Measurements from ENCODE around the gene TMEM165.

Gene TMEM165

DNA sequence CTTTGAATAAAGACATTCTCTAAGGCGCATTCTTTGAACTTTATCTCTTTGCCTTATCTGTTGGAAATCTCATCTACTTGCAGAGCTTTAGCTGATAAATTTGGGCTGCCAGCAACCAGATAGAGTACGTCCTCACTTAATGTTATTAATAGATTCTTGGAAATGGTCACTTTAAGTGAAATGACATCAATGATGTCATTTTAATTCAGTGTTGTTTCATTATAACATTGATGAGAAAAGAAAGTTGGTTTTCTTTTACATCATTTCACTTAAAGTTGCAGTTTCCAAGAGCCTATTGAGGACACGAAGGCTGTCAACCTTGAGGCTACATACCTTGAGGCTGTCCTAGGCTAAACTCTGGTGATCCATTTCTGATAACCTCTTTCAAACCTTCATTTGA, 9.3 kb downstream of the TMEM165 start:
- Histone ChIP-seq H4K20me1 (ENCODE audit: insufficient read depth, low read length) (peaks cover 56% of the 10 kb centered on the region), H3K79me2 (ENCODE audit: low read length) (peaks cover 95% of the 10 kb centered on the region), H3K4me2 (ENCODE audit: low read length) (no peak overlapping the region), H3K27ac (ENCODE audit: low read length) (no peak overlapping the region), H2AFZ (ENCODE audit: low read depth, low read length) (no peak overlapping the region), H3K27me3 (ENCODE audit: low read depth, low read length) (no peaks in the 10 kb centered on the region), H3K4me3 (ENCODE audit: low read length) (no peak overlapping the region), H3K4me1 (ENCODE audit: low read length) (0 out of 2 replicates have a peak, but pooled peaks cover 5% of the 10 kb centered on the region), H3K36me3 (replicated peaks; ENCODE audit: low read depth, low read length) (peaks cover 46% of the 10 kb centered on the region), H3K9me3 (ENCODE audit: insufficient read depth, low read length) (no peaks in the 10 kb centered on the region), H3K9ac (ENCODE audit: low read length) (no peak overlapping the region)
- no peak for TF ChIP-seq EZH2phosphoT487 (IDR thresholded peaks at IDR 0.05; ENCODE audit: low read depth)
- TF ChIP-seq, protein P1, sequence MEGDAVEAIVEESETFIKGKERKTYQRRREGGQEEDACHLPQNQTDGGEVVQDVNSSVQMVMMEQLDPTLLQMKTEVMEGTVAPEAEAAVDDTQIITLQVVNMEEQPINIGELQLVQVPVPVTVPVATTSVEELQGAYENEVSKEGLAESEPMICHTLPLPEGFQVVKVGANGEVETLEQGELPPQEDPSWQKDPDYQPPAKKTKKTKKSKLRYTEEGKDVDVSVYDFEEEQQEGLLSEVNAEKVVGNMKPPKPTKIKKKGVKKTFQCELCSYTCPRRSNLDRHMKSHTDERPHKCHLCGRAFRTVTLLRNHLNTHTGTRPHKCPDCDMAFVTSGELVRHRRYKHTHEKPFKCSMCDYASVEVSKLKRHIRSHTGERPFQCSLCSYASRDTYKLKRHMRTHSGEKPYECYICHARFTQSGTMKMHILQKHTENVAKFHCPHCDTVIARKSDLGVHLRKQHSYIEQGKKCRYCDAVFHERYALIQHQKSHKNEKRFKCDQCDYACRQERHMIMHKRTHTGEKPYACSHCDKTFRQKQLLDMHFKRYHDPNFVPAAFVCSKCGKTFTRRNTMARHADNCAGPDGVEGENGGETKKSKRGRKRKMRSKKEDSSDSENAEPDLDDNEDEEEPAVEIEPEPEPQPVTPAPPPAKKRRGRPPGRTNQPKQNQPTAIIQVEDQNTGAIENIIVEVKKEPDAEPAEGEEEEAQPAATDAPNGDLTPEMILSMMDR (IDR thresholded peaks at IDR 0.05; ENCODE audit: low read depth, low read length) = no peak

DNA sequence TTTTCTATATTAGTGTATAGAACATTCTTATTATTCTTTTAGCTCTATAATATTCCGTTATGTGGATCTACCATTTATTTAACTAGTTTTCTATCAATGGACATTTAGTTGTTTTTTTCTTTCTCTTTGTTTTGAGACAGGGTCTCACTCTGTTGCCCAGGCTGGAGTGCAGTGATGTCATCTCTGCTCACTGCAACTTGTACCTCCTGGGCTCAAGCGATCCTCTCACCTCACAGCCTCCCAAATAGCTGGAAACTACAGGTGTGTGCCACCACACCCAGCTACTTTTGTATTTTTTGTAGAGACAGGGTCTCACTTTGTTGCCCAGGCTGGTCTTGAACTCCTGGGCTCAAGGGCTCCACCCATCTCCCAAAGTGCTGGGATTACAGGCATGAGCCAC, 10.8 kb downstream of the TMEM165 start:
- peaks cover 96% of the 10 kb centered on the region for H3K79me2 ChIP-seq (ENCODE audit: low read length)
- peaks cover 50% of the 10 kb centered on the region for H3K36me3 ChIP-seq (replicated peaks; ENCODE audit: low read depth, low read length)
- no peak for TF ChIP-seq EZH2phosphoT487 (IDR thresholded peaks at IDR 0.05; ENCODE audit: low read depth)
- TF ChIP-seq, protein P1 (IDR thresholded peaks at IDR 0.05; ENCODE audit: low read depth, low read length) = no peak
- H3K9ac ChIP-seq (ENCODE audit: low read length) = no peak overlapping the region
- no peak overlapping the region for H2AFZ ChIP-seq (ENCODE audit: low read depth, low read length)
- H3K4me3 ChIP-seq (ENCODE audit: low read length) = no peak overlapping the region
- H4K20me1 ChIP-seq (ENCODE audit: insufficient read depth, low read length) = peaks cover 59% of the 10 kb centered on the region
- no peak overlapping the region for H3K4me2 ChIP-seq (ENCODE audit: low read length)
- no peak overlapping the region for H3K27ac ChIP-seq (ENCODE audit: low read length)
- H3K9me3 ChIP-seq (ENCODE audit: insufficient read depth, low read length) = no peaks in the 10 kb centered on the region
- no peaks in the 10 kb centered on the region for H3K27me3 ChIP-seq (ENCODE audit: low read depth, low read length)
- 0 out of 2 replicates have a peak, but pooled peaks cover 5% of the 10 kb centered on the region for H3K4me1 ChIP-seq (ENCODE audit: low read length)

- Histone ChIP-seq H3K4me2 (ENCODE audit: low read length) (no peak overlapping the region), H3K4me1 (ENCODE audit: low read length) (0 out of 2 replicates have a peak, but pooled peaks cover 5% of the 10 kb centered on the region), H3K9me3 (ENCODE audit: insufficient read depth, low read length) (no peaks in the 10 kb centered on the region), H3K4me3 (ENCODE audit: low read length) (no peak overlapping the region), H3K27me3 (ENCODE audit: low read depth, low read length) (no peaks in the 10 kb centered on the region), H3K36me3 (replicated peaks; ENCODE audit: low read depth, low read length) (peaks cover 53% of the 10 kb centered on the region), H4K20me1 (ENCODE audit: insufficient read depth, low read length) (peaks cover 61% of the 10 kb centered on the region), H3K27ac (ENCODE audit: low read length) (no peak overlapping the region), H2AFZ (ENCODE audit: low read depth, low read length) (no peak overlapping the region), H3K79me2 (ENCODE audit: low read length) (peaks cover 98% of the 10 kb centered on the region), H3K9ac (ENCODE audit: low read length) (no peak overlapping the region)
- TF ChIP-seq EZH2phosphoT487 (IDR thresholded peaks at IDR 0.05; ENCODE audit: low read depth) = no peak
- TF ChIP-seq, protein P1 (IDR thresholded peaks at IDR 0.05; ENCODE audit: low read depth, low read length) = no peak
Measured at GRCh38 chr4:55407119-55407518, 11.4 kb downstream of the TMEM165 start.

DNA sequence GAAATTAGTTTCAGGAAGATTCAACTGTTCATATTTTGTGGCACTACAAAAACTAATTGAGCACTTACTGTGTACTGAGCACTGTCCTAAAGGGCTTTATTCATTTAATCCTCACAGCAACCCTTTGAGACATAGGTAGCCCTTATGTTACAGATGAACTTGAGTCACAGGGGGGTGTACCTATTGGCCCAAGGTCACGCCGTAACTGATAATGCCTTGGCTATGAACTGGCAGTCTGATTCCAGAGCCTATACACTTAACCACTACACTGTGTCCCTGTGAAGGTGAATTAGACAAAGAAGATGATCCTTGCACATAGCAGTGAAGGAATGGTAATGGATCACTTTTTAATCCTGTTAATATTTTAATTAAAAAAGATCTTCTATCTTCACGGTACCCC, 12.0 kb downstream of the TMEM165 start:
- Histone ChIP-seq H3K9me3 (ENCODE audit: insufficient read depth, low read length) (no peaks in the 10 kb centered on the region), H2AFZ (ENCODE audit: low read depth, low read length) (no peak overlapping the region), H3K4me3 (ENCODE audit: low read length) (no peak overlapping the region), H3K79me2 (ENCODE audit: low read length) (peaks cover 99% of the 10 kb centered on the region), H3K27ac (ENCODE audit: low read length) (no peak overlapping the region), H3K9ac (ENCODE audit: low read length) (no peak overlapping the region), H3K27me3 (ENCODE audit: low read depth, low read length) (no peaks in the 10 kb centered on the region), H3K4me2 (ENCODE audit: low read length) (no peak overlapping the region), H3K36me3 (replicated peaks; ENCODE audit: low read depth, low read length) (peaks cover 53% of the 10 kb centered on the region), H4K20me1 (ENCODE audit: insufficient read depth, low read length) (peaks cover 61% of the 10 kb centered on the region), H3K4me1 (ENCODE audit: low read length) (0 out of 2 replicates have a peak, but pooled peaks cover 5% of the 10 kb centered on the region)
- TF ChIP-seq EZH2phosphoT487 (IDR thresholded peaks at IDR 0.05; ENCODE audit: low read depth) = no peak
